HepG2 (cell line): ENCODE data around the gene RXFP1. TPM values are rescaled to one million over a fixed set of nuclear protein-coding genes. Genes with fewer than 3 reads are reported as not detected.

Source experiments
- ATAC-seq: fragments of 200-7000 bp; cut with Tn5 transposase; 3 replicates; pipeline ENCODE4 v1.9.1; 2020; ENCODE audit warnings: mild to moderate bottlenecking, moderate library complexity
- BruUV-seq: library from RNA; stranded (reverse); fragments of 400-500 nt; replicated peaks from 2 replicates; lab custom pipeline; 2021; lab: Mats Ljungman, UMichigan
- CTCF ChIA-PET: fragments of 300-600 bp; formaldehyde crosslinking; extraction: SDS; loops from one replicate; lab custom pipeline; 2021; ENCODE audit warnings: low total read pairs, inconsistent platforms, low intra/inter-chr PET ratio; lab: Yijun Ruan, JAX
- POLR2A ChIA-PET: fragments of 350-600 bp; sonication (Branson Sonifier 250); formaldehyde crosslinking; loops from one replicate; lab custom pipeline; 2020; ENCODE audit warnings: antibody characterized with exemption, inconsistent platforms; lab: Yijun Ruan, JAX
- DNase-seq: peaks from one replicate; pipeline ENCODE4 v3.0.0-alpha.2; 2015; ENCODE audit warnings: low spot score
- FAIRE-seq: peaks from 3 replicates; lab custom pipeline; 2011; peaks lifted over from hg19 to GRCh38; lab: Jason Lieb, UNC
- H2AFZ ChIP-seq: one replicate; pipeline ENCODE4 v1.6.1; 2011; ENCODE audit warnings: low read length, inconsistent platforms
- H3K27ac ChIP-seq: fragments of 300-600 bp; 3 replicates; pipeline ENCODE4 v1.8.0; 2011; ENCODE audit warnings: mixed run types, mild to moderate bottlenecking, mixed read lengths, low read length, inconsistent platforms; ENCODE audit not compliant: insufficient read depth; ENCODE audit errors: extremely low read length
- H3K27me3 ChIP-seq, 2 experiments: fragments of 200-600 bp in 1 of 2; 2 replicates in 1 of 2; 3 replicates in 1 of 2; pipeline versions ENCODE4 v1.6.0 to v1.8.0; 2011; ENCODE audit warnings: low read length in 2 of 2, mild to moderate bottlenecking in 2 of 2, moderate library complexity in 2 of 2, inconsistent platforms in 1 of 2; ENCODE audit not compliant: insufficient read depth in 2 of 2, control insufficient read depth in 1 of 2
- H3K36me3 ChIP-seq, 2 experiments: fragments of 200-600 bp in 1 of 2; replicated peaks in 1 of 2; 2 replicates in 1 of 2; 3 replicates in 1 of 2; pipeline versions ENCODE4 v1.5.1 to v1.8.0; 2011; ENCODE audit warnings: low read length in 2 of 2, inconsistent platforms in 1 of 2; ENCODE audit not compliant: insufficient read depth in 2 of 2, control insufficient read depth in 1 of 2
- H3K4me1 ChIP-seq: 2 replicates; pipeline ENCODE4 v1.5.1; 2012; ENCODE audit warnings: low read length, inconsistent platforms; ENCODE audit not compliant: insufficient read depth
- H3K4me2 ChIP-seq: 2 replicates; pipeline ENCODE4 v1.6.0; 2011; ENCODE audit warnings: low read depth, low read length, inconsistent platforms
- H3K4me3 ChIP-seq, 3 experiments: fragments of 200-600 bp in 1 of 3; sonication (generic), shearing (Covaris generic) in 1 of 3; replicated peaks in 1 of 3; 2 replicates each; pipeline ENCODE4 v1.5.1; 2011 to 2016; ENCODE audit warnings: low read length in 3 of 3, inconsistent platforms in 2 of 3, low read depth in 2 of 3, mild to moderate bottlenecking in 2 of 3, control low read depth in 1 of 3, mixed read lengths in 1 of 3; ENCODE audit not compliant: insufficient read depth in 1 of 3
- H3K79me2 ChIP-seq: one replicate; pipeline ENCODE4 v1.6.1; 2011; ENCODE audit warnings: low read length, inconsistent platforms; ENCODE audit not compliant: insufficient read depth
- H3K9ac ChIP-seq: 2 replicates; pipeline ENCODE4 v1.6.0; 2011; ENCODE audit warnings: mild to moderate bottlenecking, low read depth, low read length, inconsistent platforms; ENCODE audit not compliant: insufficient read depth
- H3K9me3 ChIP-seq: 2 replicates; pipeline ENCODE4 v1.5.1; 2012; ENCODE audit warnings: mild to moderate bottlenecking, low read length
- H4K20me1 ChIP-seq: 2 replicates; pipeline ENCODE4 v1.6.0; 2011; ENCODE audit warnings: inconsistent platforms, mild to moderate bottlenecking, low read length, moderate library complexity; ENCODE audit not compliant: insufficient read depth
- CENPBD1 ChIP-seq: sonication (generic); formaldehyde crosslinking; IDR thresholded peaks from 2 replicates; pipeline ENCODE4 v1.8.0; 2022; ENCODE audit warnings: missing genetic modification reagents, low read depth, mild to moderate bottlenecking, borderline replicate concordance
- CREB3 ChIP-seq: sonication (generic); formaldehyde crosslinking; IDR thresholded peaks from 2 replicates; pipeline ENCODE4 v1.5.0; 2020; ENCODE audit warnings: missing genetic modification reagents
- GATAD2A ChIP-seq: IDR thresholded peaks from 2 replicates; pipeline ENCODE4 v1.6.1; 2016
- PCBP1 ChIP-seq: fragments of 200-400 bp; formaldehyde crosslinking; IDR thresholded peaks from 2 replicates; pipeline ENCODE4 v1.6.1; 2017; ENCODE audit warnings: mild to moderate bottlenecking, low read depth, low read length, borderline replicate concordance
- PCBP2 ChIP-seq: fragments of 200-400 bp; formaldehyde crosslinking; optimal IDR thresholded peaks from 2 replicates; pipeline ENCODE3; 2018; ENCODE audit warnings: low read length, low read depth; ENCODE audit not compliant: poor library complexity, severe bottlenecking
- PHF8 ChIP-seq: sonication (generic); formaldehyde crosslinking; IDR thresholded peaks from 2 replicates; pipeline ENCODE4 v1.5.0; 2020; ENCODE audit warnings: missing genetic modification reagents
- POGZ ChIP-seq: sonication (generic); formaldehyde crosslinking; IDR thresholded peaks from 2 replicates; pipeline ENCODE4 v1.4.0; 2020; ENCODE audit warnings: mild to moderate bottlenecking, missing genetic modification reagents
- ZMYM4 ChIP-seq: sonication (generic); formaldehyde crosslinking; IDR thresholded peaks from 2 replicates; pipeline ENCODE4 v1.8.1; 2023; ENCODE audit warnings: mild to moderate bottlenecking, missing genetic modification reagents
- ZNF260 ChIP-seq: sonication (generic); formaldehyde crosslinking; IDR thresholded peaks from 2 replicates; pipeline ENCODE4 v1.4.0; 2020; ENCODE audit warnings: missing genetic modification reagents, low read depth, mild to moderate bottlenecking, borderline replicate concordance
- ZNF274 ChIP-seq: sonication (generic); formaldehyde crosslinking; IDR thresholded peaks from 2 replicates; pipeline ENCODE4 v1.5.1; 2020; ENCODE audit warnings: mild to moderate bottlenecking, missing genetic modification reagents
- ZNF432 ChIP-seq: sonication (generic); formaldehyde crosslinking; IDR thresholded peaks from 2 replicates; pipeline ENCODE4 v1.5.0; 2020; ENCODE audit warnings: missing genetic modification reagents, mild to moderate bottlenecking, borderline replicate concordance
- ZNF883 ChIP-seq: sonication (generic); formaldehyde crosslinking; IDR thresholded peaks from 2 replicates; pipeline ENCODE4 v1.5.1; 2020; ENCODE audit warnings: mild to moderate bottlenecking, missing genetic modification reagents; ENCODE audit errors: not compliant biosample characterization
- WGBS: methylation state at CpG from one replicate; pipeline ENCODE4 v1.1.6; 2017; ENCODE audit warnings: low lambda C conversion rate; 5-methylcytosine and 5-hydroxymethylcytosine counted together
- in situ Hi-C: cut with HindIII; loops from 2 replicates; pipeline ENCODE4 v1.10.0; 2017; ENCODE audit warnings: low pct_unique_long_range_greater_than_20kb; ENCODE audit not compliant: extremely low pct_ligation_motif_present
- intact Hi-C: fragments of 100-400 bp; cut with micrococcal nuclease; formaldehyde crosslinking; loops from one replicate; pipeline ENCODE4 v1.10.0; 2022; ENCODE audit not compliant: unreplicated experiment
- polyA plus RNA-seq, 8 experiments: library from polyadenylated mRNA; depleted of rRNA in 3 of 8; stranded (reverse) in 7 of 8; unstranded in 1 of 8; fragments of >200 nt; fragmentation: Illumina TruSeq in 4 of 8; extraction: Trizol in 4 of 8; gene quantifications; 2 replicates each; pipeline versions ENCODE4 v1.2.1 to v1.2.3, GENCODE V29; 2011 to 2016; ENCODE audit warnings: low read depth in 4 of 8, missing spikeins in 1 of 8, mixed read lengths in 1 of 8; ENCODE audit not compliant: insufficient read depth in 1 of 8
- total RNA-seq, 5 experiments: library from RNA; depleted of rRNA; stranded (reverse); fragments of >200 nt; fragmentation: Illumina TruSeq; extraction: Trizol; gene quantifications; 2 replicates each; pipeline ENCODE4 v1.2.3, GENCODE V29; 2016; ENCODE audit warnings: low read depth in 1 of 5
- TF ChIP-seq, protein P1 (sequence below): IDR thresholded peaks from 2 replicates; pipeline ENCODE4 v1.4.0; 2020; ENCODE audit warnings: mild to moderate bottlenecking, missing genetic modification reagents
- TF ChIP-seq, protein P2 (sequence below): sonication (generic); formaldehyde crosslinking; IDR thresholded peaks from 2 replicates; pipeline ENCODE4 v1.4.0; 2020; ENCODE audit warnings: missing genetic modification reagents
- TF ChIP-seq, protein P3 (sequence below): sonication (generic); formaldehyde crosslinking; IDR thresholded peaks from 2 replicates; pipeline ENCODE4 v1.4.0; 2020; ENCODE audit warnings: missing genetic modification reagents

RXFP1 gene
- total and polyA plus RNA-seq, 2 of the 13 experiments (the other 11 are each of a cell fraction or from before 2014, with no cell fraction given), result not detected

GRCh38 chr4:158519226-158519625 is 2.5 kb upstream of the RXFP1 start:
- intact Hi-C loops, result no loop called here
- FAIRE-seq, result no peak

More at GRCh38 chr4:158519226-158519625, 2.5 kb upstream of the RXFP1 start:
- no peak for ATAC-seq
- 0 out of 5 replicates have a peak, but pooled peaks cover 0 to 2% of the 10 kb centered on the region in 2 experiments for H3K27me3 ChIP-seq
- H3K9ac ChIP-seq, result no peak overlapping the region
- DNase-seq, result no peak
- in situ Hi-C loops, result no loop called here
- no peak for TF ChIP-seq CENPBD1 (CRISPR knock-in tag)
- TF ChIP-seq ZNF260 (CRISPR knock-in tag), result no peak
- no peak for TF ChIP-seq GATAD2A (CRISPR knock-in tag)
- no peak for TF ChIP-seq ZNF274
- no peak for TF ChIP-seq ZMYM4
- TF ChIP-seq ZNF432 (CRISPR knock-in tag), result no peak
- TF ChIP-seq, protein P1, sequence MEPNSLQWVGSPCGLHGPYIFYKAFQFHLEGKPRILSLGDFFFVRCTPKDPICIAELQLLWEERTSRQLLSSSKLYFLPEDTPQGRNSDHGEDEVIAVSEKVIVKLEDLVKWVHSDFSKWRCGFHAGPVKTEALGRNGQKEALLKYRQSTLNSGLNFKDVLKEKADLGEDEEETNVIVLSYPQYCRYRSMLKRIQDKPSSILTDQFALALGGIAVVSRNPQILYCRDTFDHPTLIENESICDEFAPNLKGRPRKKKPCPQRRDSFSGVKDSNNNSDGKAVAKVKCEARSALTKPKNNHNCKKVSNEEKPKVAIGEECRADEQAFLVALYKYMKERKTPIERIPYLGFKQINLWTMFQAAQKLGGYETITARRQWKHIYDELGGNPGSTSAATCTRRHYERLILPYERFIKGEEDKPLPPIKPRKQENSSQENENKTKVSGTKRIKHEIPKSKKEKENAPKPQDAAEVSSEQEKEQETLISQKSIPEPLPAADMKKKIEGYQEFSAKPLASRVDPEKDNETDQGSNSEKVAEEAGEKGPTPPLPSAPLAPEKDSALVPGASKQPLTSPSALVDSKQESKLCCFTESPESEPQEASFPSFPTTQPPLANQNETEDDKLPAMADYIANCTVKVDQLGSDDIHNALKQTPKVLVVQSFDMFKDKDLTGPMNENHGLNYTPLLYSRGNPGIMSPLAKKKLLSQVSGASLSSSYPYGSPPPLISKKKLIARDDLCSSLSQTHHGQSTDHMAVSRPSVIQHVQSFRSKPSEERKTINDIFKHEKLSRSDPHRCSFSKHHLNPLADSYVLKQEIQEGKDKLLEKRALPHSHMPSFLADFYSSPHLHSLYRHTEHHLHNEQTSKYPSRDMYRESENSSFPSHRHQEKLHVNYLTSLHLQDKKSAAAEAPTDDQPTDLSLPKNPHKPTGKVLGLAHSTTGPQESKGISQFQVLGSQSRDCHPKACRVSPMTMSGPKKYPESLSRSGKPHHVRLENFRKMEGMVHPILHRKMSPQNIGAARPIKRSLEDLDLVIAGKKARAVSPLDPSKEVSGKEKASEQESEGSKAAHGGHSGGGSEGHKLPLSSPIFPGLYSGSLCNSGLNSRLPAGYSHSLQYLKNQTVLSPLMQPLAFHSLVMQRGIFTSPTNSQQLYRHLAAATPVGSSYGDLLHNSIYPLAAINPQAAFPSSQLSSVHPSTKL (CRISPR knock-in tag), result no peak
- TF ChIP-seq ZNF883 (CRISPR knock-in tag), result no peak
- no peak for TF ChIP-seq PCBP2
- TF ChIP-seq PCBP1, result no peak
- TF ChIP-seq PHF8 (CRISPR knock-in tag), result no peak
- TF ChIP-seq CREB3 (CRISPR knock-in tag), result no peak
- TF ChIP-seq, protein P2, sequence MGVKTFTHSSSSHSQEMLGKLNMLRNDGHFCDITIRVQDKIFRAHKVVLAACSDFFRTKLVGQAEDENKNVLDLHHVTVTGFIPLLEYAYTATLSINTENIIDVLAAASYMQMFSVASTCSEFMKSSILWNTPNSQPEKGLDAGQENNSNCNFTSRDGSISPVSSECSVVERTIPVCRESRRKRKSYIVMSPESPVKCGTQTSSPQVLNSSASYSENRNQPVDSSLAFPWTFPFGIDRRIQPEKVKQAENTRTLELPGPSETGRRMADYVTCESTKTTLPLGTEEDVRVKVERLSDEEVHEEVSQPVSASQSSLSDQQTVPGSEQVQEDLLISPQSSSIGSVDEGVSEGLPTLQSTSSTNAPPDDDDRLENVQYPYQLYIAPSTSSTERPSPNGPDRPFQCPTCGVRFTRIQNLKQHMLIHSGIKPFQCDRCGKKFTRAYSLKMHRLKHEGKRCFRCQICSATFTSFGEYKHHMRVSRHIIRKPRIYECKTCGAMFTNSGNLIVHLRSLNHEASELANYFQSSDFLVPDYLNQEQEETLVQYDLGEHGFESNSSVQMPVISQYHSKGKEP (CRISPR knock-in tag), result no peak
- TF ChIP-seq, protein P3, sequence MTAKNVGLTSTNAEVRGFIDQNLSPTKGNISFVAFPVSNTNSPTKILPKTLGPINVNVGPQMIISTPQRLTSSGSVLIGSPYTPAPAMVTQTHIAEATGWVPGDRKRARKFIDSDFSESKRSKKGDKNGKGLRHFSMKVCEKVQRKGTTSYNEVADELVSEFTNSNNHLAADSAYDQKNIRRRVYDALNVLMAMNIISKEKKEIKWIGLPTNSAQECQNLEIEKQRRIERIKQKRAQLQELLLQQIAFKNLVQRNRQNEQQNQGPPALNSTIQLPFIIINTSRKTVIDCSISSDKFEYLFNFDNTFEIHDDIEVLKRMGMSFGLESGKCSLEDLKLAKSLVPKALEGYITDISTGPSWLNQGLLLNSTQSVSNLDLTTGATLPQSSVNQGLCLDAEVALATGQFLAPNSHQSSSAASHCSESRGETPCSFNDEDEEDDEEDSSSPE (CRISPR knock-in tag), result no peak
- TF ChIP-seq POGZ (CRISPR knock-in tag), result no peak
- TF ChIP-seq, all 625 proteins: peak for 0
- no peaks in the 10 kb centered on the region for H3K9me3 ChIP-seq
- WGBS, result 14% methylated on average over 7 of the region's 7 CpGs
- BruUV-seq, result no TSS peak
- H3K4me3 ChIP-seq, result no peak overlapping the region
- H3K4me1 ChIP-seq, result no peaks in the 10 kb centered on the region
- POLR2A ChIA-PET, result no interaction called here
- H3K27ac ChIP-seq, result no peak overlapping the region
- H2AFZ ChIP-seq, result no peak overlapping the region
- no peaks in the 10 kb centered on the region for H3K79me2 ChIP-seq
- CTCF ChIA-PET, result no interaction called here
- H4K20me1 ChIP-seq, result no peaks in the 10 kb centered on the region
- H3K4me2 ChIP-seq, result no peak overlapping the region
- H3K36me3 ChIP-seq, result no peaks in the 10 kb centered on the region
